GM10248 (cell line): ENCODE results near the gene GUCY2C.

Experiments
- CTCF ChIA-PET: fragments of 300-600 bp; sonication (Branson Sonifier 250); formaldehyde crosslinking; extraction: SDS; loops from one replicate; lab custom pipeline; 2021; ENCODE audit warnings: antibody characterized with exemption; lab: Yijun Ruan, JAX
- POLR2A ChIA-PET: fragments of 350-650 bp; sonication (Branson Sonifier 250); formaldehyde crosslinking; extraction: SDS; loops from one replicate; lab custom pipeline; 2020; ENCODE audit warnings: antibody characterized with exemption; lab: Yijun Ruan, JAX
- DNase-seq: peaks from one replicate; pipeline ENCODE4 v3.0.0; 2012; ENCODE audit errors: extremely low spot score
- CTCF ChIP-seq: IDR thresholded peaks from 2 replicates; pipeline ENCODE4 v1.5.1; 2012; ENCODE audit warnings: mild to moderate bottlenecking, low read depth; ENCODE audit errors: extremely low read depth, missing control alignments, control extremely low read depth

Gene GUCY2C

GRCh38 chr12:14668591-14668990, 27.8 kb downstream of the GUCY2C start:
- POLR2A ChIA-PET: no interaction called here
- CTCF ChIA-PET: no interaction called here
- TF ChIP-seq CTCF: no peak
- DNase-seq: no peak

GRCh38 chr12:14665354-14666348, 30.7 kb downstream of the GUCY2C start:
- TF ChIP-seq CTCF: no peak
- CTCF ChIA-PET: interaction anchor here (1.1 to 2.9 kb wide), 8 partner anchors 11 to 427 kb away, joined by 3 to 18 read pairs (median 6); no protein-coding TSS in a partner anchor
- DNase-seq: no peak
- POLR2A ChIA-PET: no interaction called here

- ChIA-PET CTCF (interaction anchor here (1.0 to 2.9 kb wide), 10 partner anchors 10 to 479 kb away, joined by 3 to 18 read pairs (median 6); no protein-coding TSS in a partner anchor), POLR2A (no interaction called here)
- TF ChIP-seq CTCF: peak; percentile 70
- DNase-seq: peak; percentile 50
These were observed 31.9 kb downstream of the GUCY2C start for GRCh38 chr12:14664434-14665023.

- no peak for TF ChIP-seq CTCF
- POLR2A ChIA-PET: no interaction called here
- CTCF ChIA-PET: interaction anchor here (1.2 to 2.9 kb wide), 5 partner anchors 8 to 425 kb away, joined by 3 to 18 read pairs (median 13); no protein-coding TSS in a partner anchor
- no peak for DNase-seq
These were observed 33.4 kb downstream of the GUCY2C start for GRCh38 chr12:14663002-14663401.

GRCh38 chr12:14656846-14657245, 39.6 kb downstream of the GUCY2C start:
- ChIA-PET CTCF (no interaction called here), POLR2A (no interaction called here)
- TF ChIP-seq CTCF: no peak
- DNase-seq: no peak

- CTCF ChIA-PET: interaction anchor here (0.9 to 2.2 kb wide), 5 partner anchors 9 to 469 kb away, joined by 3 to 13 read pairs (median 4); no protein-coding TSS in a partner anchor
- no peak for TF ChIP-seq CTCF
- no peak for DNase-seq
- POLR2A ChIA-PET: no interaction called here
These were observed 41.1 kb downstream of the GUCY2C start for GRCh38 chr12:14655284-14655683.
